NCI-H226 (cell line): ENCODE measurements around the gene SLC44A1.
"Not testable (repeated sequence)": the region's sequence is repeated elsewhere in the genome, so short reads cannot be mapped to it uniquely, and the experiment has no call there.

Experiments
- DNase-seq: peaks from one replicate; pipeline ENCODE4 v3.0.0-alpha.2; 2015

SLC44A1 gene

GRCh38 chr9:105243015-105243686, 1.3 kb upstream of the SLC44A1 start:
- no peak for DNase-seq

- DNase-seq, result no peak
Measured at GRCh38 chr9:105244734-105245028, 230 bp downstream of the SLC44A1 start.

DNA sequence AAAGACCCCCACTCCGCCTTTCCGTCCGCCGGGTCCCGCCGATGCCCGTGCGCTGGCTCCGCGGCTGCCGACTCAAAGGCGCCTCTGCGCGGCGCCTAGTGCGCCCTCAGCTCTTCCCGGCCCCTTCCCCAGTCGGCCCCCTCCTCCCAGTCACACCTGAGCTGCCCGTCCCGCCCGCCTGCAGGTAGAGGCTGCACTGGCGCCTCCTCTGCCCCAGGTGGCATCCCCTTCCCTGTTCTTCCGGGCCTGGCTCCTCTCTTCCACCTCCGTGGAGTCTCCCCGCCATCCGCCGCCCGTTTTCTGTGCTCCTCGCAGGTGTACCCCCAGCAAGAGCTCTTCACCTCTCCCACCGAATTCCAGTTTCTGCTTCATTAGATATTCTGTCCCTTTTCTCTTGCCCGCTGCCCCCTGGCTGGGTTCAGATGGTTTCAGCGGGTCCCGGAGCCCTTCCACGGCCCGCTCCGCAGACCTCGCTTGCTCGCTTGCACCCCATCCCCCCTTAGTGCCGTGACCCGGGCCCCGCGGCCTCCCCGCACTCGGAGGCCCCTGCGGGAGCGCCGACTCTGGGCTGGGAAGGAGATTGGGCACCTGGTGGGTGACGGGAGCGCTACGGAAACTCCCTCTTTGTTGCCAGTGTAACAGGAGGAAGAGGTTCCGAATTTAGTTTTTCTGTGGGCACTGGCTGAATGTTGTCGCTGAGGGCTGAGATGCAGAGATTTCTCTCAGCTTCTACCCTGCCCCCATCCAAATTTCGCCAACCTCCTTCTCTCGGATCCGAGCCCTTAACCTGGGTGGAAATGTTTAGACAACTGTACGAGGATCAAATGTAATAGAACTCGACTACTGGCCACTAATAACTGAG, 809 bp downstream of the SLC44A1 start:
- DNase-seq, result no peak

GRCh38 chr9:105245891-105246161, 1.4 kb downstream of the SLC44A1 start:
- DNase-seq, result no peak

- no peak for DNase-seq
Measured at GRCh38 chr9:105246656-105247173, 2.3 kb downstream of the SLC44A1 start.

DNA sequence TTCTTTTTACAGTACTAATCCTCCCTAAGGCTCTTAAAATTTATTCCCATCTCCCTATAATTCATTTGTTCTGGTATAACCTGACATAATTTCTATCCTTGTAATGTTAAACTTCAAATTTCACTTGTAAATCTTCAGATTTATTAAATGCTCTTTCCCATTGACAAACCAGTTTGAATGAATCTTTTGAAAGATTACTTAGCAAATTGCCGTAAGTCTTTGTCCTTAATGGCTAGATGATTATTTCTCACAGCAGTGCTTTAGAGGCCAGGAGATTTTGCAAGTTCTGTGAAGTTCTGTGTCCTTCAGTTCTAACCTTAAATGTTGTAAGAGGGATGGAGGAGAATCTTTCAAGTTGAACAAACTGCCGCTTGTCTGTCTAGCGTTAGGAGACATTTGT, 4.2 kb downstream of the SLC44A1 start:
- no peak for DNase-seq

DNA sequence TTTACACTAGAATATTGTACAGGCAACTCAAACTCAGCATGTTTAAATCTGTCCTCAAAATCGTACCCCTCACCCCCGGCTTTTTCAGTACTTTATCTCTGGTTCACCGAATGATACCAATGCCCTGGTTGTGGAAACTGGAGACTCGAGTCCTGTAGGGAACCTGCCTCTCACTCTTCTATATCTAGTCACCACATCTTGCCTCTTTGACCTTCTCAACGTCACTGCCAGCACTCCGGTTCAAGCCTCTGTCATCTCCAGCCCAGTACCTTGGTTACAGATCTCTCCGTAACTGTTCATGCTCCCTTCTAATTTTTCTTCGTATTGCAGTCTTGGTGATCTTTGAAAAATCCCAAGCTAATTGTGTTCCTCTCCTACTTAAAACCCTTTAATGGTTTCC, 6.7 kb downstream of the SLC44A1 start:
- DNase-seq, result no peak

DNA sequence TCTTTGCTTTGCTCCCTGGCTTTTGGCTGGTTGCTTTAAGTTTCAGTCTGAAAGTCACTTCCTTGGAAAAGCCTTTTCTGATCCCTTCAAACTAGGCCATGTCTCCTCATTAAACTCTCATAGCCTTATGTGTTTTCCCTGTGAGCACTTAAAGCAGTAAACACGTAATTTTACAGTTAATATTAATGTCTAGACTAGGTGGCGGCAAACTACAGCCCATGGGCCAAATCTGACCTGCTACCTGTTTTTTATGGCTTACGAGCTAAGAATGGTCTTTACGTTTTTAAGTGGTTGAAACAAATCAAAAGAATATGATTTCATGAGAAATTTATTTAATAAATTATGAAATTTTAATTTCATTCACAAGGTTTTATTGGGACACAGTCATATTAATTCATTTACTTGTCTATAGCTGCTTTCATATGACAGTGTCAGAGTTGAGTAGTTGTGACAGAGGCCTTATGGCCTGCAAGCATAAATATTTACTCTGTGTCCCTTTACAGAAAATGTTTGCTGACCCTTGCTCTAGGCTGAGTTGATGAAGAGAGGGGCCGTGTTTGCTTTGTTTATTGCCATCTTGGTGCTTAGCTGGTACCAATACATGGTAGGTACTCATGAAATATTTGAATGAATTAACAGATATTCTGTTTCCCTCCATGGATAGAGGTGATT, 7.4 kb downstream of the SLC44A1 start:
- DNase-seq, result no peak

- DNase-seq, result no peak
Measured at GRCh38 chr9:105252405-105252756, 7.9 kb downstream of the SLC44A1 start.

DNA sequence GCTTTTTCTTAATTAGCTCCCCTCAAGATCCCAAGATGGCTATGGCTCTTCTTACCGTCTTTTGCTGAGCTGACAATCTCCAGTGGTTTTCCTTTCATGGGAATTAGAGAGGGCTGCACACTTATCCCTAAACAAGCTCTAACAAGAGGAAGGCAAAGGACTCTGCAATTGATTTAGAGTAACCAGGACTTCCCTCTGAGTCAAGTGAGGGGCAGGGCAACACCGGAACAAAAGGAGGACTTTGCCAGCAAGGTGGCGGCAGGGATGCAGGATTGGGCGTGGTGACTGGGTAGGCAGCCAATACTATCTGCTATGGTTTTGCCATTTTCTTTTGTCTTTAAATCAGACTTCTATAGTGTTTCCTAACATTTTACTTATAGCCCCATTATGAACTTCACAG, 9.8 kb downstream of the SLC44A1 start:
- no peak for DNase-seq

DNA sequence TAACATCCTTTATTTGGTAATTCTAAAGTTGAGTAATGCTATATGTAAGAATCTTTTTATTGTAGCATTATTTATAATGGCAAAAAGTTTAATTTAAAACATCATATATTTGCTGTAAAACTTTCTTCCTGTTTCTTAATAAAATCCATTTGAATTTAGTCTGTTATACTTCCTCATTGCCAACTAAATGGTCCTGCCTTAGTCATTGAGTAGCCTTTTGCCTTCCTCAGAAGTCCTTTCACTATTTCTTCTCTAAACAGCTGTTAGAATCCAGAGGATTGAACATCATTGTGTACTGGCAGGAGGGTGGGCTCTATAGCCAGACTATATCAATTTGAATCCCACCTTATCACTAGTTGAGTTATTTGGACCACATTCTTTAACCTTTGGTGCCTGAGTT, 11.0 kb downstream of the SLC44A1 start:
- DNase-seq, result no peak

- not testable (repeated sequence) for DNase-seq
Measured at GRCh38 chr9:105256569-105256968, 12.1 kb downstream of the SLC44A1 start.

DNA sequence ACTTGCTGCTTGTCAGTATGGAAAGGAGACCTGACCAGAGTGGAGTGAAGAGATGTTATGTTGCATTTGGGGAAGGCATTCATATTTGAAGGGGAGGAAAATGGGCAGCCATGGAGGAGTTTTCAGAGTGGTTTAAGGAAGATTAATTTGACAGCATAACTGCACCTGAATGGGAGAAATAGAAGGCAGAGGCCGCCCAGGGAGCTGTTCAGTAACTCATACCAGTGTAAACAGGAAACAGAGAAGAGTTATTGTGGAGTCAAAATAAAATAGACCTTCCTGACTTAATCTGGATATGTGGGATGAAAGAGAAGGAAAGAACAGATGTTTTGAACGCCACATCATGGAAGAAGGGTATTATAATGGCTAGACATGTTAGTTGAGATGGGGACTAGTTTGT, 13.4 kb downstream of the SLC44A1 start:
- no peak for DNase-seq

- DNase-seq, result no peak
Measured at GRCh38 chr9:105258225-105258737, 13.8 kb downstream of the SLC44A1 start.

DNA sequence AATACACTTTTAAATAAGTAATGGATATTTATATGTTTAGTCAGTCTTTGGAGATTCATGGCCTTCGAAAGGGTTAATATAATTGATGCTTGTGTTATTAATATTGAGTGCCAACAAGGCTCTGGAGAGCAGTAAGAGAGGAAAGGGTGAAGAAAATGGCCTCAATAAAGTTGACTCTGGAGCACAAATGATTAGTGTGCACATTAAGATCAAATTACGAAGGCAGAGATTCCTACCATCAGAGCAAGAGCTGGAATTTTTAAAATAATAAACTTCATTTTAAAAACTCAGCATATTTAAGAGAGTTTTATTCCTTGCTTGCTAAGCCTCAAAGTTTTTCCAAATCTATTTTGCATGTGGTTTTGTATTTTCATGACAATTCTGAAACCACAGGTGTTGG, 14.8 kb downstream of the SLC44A1 start:
- no peak for DNase-seq

DNA sequence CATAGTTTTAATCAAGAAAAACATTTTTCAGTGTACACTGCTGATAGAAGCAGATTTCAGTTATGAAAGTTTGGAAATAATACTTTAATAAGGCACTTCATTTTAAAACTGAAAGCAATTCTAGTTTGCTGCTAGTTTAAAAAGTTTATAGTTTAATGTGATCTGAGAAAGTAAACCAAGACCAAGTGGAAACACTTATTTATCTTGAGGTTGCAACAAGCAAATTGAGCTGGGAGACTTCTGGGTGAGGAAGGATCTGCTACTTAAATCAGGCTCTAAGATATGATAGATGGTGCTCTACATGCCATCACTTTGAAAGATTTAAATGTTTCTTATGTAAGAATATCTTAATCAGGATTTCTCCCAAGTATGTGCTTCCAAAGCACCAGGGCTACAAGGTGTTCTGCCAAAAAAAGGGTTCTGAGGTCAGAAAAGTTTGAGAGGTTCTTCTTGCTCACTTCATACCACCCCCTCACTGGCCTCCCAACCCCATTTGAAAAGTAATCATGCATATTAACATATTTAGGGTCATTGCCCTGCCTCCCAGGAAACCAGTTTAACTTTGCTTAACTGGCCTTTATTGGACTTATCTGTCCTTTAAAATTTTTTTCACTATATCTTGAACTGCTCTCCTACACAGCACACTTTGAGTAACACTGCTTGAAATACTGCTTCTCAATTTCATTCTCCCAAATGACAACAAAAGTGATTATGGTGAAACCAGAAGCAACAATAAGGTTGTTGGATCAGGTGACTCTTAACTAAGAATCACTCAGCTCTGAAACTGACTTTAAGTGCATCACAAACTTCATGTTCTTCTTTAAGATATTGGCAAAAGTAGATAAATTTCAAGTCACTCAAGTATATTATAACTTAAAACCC, 15.5 kb downstream of the SLC44A1 start:
- DNase-seq, result no peak

DNA sequence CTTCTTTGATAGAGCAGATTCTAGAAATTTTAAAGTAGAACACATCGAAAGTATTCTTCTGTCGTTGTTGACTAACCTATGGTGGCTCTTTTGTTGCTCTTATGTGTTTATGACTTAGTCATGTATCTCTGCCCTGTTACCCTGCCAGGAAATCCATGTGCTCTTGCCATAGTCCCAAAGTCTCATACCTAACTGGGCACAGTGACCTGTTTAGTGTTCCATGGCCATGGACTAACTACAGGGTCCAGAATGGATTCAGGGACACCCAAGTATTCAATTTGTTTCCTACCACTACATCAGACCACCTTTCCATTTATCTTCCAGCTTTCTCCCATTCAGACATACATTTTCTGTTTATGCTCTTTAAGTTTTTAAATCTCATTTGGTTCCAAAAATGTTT, 18.0 kb downstream of the SLC44A1 start:
- no peak for DNase-seq

DNA sequence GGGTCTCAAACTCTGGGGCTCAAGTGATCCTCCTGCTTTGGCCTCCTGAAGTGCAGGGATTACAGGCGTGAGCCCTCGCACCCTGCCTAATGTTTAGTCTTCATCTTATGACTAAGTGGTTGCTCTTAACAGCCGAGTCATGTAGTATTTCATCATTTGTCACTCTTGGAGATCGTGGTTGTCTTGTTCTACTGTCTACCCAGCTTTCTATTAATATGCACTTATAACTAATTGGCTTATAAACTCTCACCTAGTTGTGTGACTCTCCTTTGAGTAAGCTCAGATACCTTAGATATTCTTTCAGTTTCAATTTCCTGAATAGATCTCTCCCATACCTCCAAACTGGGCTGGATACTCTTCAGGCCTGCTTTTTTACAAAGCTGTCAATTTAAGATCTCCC, 19.9 kb downstream of the SLC44A1 start:
- no peak for DNase-seq

DNA sequence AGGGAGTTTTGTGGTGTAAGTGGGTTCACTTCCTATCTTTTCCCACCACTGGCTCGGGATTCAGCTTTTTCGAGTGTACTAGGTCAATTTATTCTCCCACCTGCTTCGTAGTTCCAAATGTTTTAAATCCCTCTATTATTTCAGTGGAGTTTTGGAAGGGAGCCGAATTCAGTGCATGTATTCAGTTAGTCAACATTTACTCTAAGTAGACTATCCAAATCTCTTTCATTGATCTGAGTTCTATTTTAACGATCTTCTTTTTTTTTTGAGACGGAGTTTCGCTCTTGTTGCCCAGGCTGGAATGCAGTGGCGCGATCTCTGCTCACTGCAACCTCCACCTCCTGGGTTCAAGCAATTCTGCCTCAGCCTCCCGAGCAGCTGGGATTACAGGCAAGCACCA, 23.8 kb downstream of the SLC44A1 start:
- DNase-seq, result not testable (repeated sequence)

- DNase-seq, result no peak
Measured at GRCh38 chr9:105269593-105269992, 25.1 kb downstream of the SLC44A1 start.

DNA sequence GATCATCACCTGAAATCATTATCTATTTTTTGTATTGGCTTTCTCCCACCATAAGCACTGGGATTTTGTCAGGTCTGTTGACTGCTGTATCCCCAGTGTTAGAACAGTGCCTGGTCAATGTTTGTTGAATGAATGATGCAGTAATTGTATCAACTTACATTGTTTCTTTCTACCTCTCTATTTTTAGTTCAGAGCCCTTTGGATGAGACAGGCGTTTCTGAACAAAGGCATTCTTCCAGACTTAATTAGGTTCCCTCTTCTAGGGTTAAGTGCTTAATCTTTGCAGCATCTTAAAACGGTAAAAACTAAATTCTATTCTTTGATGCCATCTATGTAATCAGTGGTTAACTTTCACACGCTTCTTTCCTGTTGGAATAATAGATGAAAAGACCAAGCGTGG, 26.3 kb downstream of the SLC44A1 start:
- DNase-seq, result no peak

DNA sequence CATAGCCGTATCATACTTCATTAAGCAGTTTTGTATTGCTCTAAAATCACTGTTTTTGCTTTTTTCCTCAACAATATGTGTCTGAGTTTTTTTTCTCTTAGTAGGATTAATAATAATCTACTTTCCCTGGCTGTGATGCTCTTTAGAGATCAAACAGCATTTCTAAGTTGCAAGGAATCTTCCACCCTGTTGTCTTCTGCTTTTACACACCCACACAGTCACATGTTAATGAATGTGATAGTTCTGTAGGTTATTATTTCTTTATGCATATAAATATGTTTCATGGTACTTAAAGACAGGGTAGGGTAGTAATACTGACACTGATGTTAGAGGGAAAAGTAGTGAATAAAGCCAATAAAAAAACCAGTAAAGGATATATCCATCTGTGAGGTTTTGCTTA, 29.3 kb downstream of the SLC44A1 start:
- no peak for DNase-seq

- no peak for DNase-seq
Measured at GRCh38 chr9:105275111-105275510, 30.7 kb downstream of the SLC44A1 start.
